Measurements from ENCODE around the gene OLIG2. TPM values are rescaled to one million over a fixed set of nuclear protein-coding genes. Genes with fewer than 3 reads are reported as not detected.

The OLIG2 gene
- total and polyA plus RNA-seq, 2 of the 4 experiments (the other 2 are of a cell fraction) = not detected

DNA sequence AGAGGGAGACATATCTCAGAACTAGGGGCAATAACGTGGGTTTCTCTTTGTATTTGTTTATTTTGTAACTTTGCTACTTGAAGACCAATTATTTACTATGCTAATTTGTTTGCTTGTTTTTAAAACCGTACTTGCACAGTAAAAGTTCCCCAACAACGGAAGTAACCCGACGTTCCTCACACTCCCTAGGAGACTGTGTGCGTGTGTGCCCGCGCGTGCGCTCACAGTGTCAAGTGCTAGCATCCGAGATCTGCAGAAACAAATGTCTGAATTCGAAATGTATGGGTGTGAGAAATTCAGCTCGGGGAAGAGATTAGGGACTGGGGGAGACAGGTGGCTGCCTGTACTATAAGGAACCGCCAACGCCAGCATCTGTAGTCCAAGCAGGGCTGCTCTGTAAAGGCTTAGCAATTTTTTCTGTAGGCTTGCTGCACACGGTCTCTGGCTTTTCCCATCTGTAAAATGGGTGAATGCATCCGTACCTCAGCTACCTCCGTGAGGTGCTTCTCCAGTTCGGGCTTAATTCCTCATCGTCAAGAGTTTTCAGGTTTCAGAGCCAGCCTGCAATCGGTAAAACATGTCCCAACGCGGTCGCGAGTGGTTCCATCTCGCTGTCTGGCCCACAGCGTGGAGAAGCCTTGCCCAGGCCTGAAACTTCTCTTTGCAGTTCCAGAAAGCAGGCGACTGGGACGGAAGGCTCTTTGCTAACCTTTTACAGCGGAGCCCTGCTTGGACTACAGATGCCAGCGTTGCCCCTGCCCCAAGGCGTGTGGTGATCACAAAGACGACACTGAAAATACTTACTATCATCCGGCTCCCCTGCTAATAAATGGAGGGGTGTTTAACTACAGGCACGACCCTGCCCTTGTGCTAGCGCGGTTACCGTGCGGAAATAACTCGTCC, 1.3 kb upstream of the OLIG2 start:
- no peaks in the 10 kb centered on the region for H3K79me1 ChIP-seq (ENCODE audit: low read depth in 1 of 2, low read length in 2 of 2)
- no peak overlapping the region for H3K56ac ChIP-seq (ENCODE audit: extremely low read depth, insufficient read depth, low read length)
- dilution Hi-C loops (cut with HindIII; ENCODE audit: low sequenced_read_pairs, unreplicated experiment) = no loop called here
- H3K9ac ChIP-seq (ENCODE audit: low read depth, low read length) = no peak overlapping the region
- no peak overlapping the region for H3K27ac ChIP-seq (ENCODE audit: insufficient read depth, low read length)
- H4K20me1 ChIP-seq (ENCODE audit: insufficient read depth, low read length) = peaks cover 3% of the 10 kb centered on the region; the same call in 1 of the 2 replicates
- H2BK120ac ChIP-seq (ENCODE audit: low read depth, low read length) = no peak overlapping the region
- CTCF ChIA-PET = no interaction called here
- no peak overlapping the region for H3K4me2 ChIP-seq (ENCODE audit: low read depth, low read length)
- peaks cover 99% of the 10 kb centered on the region for H3K27me3 ChIP-seq (ENCODE audit: control insufficient read depth, insufficient read depth, low read length)
- H2AK9ac ChIP-seq (replicated peaks; ENCODE audit: low read depth, low read length, poor library complexity) = no peak overlapping the region
- H4K8ac ChIP-seq (ENCODE audit: low read depth in 2 of 2, low read length in 2 of 2) = no peak overlapping the region
- H3K4me3 ChIP-seq (ENCODE audit: insufficient read depth, low read depth, low read length) = no peak overlapping the region
- no peak for TF ChIP-seq BHLHE40 (IDR thresholded peaks at IDR 0.05; ENCODE audit: low read depth, low read length)
- TF ChIP-seq MAFK (IDR thresholded peaks at IDR 0.05; ENCODE audit: low read depth, low read length) = no peak
- TF ChIP-seq, protein P1, sequence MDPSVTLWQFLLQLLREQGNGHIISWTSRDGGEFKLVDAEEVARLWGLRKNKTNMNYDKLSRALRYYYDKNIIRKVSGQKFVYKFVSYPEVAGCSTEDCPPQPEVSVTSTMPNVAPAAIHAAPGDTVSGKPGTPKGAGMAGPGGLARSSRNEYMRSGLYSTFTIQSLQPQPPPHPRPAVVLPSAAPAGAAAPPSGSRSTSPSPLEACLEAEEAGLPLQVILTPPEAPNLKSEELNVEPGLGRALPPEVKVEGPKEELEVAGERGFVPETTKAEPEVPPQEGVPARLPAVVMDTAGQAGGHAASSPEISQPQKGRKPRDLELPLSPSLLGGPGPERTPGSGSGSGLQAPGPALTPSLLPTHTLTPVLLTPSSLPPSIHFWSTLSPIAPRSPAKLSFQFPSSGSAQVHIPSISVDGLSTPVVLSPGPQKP (IDR thresholded peaks at IDR 0.05; ENCODE audit: borderline replicate concordance, low read depth, low read length) = no peak
- TF ChIP-seq MAZ (IDR thresholded peaks at IDR 0.05; ENCODE audit: borderline replicate concordance, low read depth, low read length) = no peak
- no peak for TF ChIP-seq SMC3 (IDR thresholded peaks at IDR 0.05; ENCODE audit: low read depth, low read length)
- TF ChIP-seq RAD21 (IDR thresholded peaks at IDR 0.05; ENCODE audit: low read length) = no peak
- no peak for TF ChIP-seq FOS (IDR thresholded peaks at IDR 0.05; ENCODE audit: low read depth, low read length)
- no peak for TF ChIP-seq RCOR1 (IDR thresholded peaks at IDR 0.05; ENCODE audit: insufficient replicate concordance, low read length)
- TF ChIP-seq CHD1 (IDR thresholded peaks at IDR 0.05; ENCODE audit: low read depth, low read length) = no peak
- H2AK5ac ChIP-seq (ENCODE audit: low read depth, low read length) = no peak overlapping the region
- no peak overlapping the region for H2AFZ ChIP-seq (replicated peaks; ENCODE audit: low read length, poor library complexity)
- no peak overlapping the region for H3K18ac ChIP-seq (ENCODE audit: low read depth, low read length)
- H2BK15ac ChIP-seq (ENCODE audit: low read depth, low read length) = no peak overlapping the region
- H3K9me3 ChIP-seq (ENCODE audit: control insufficient read depth, insufficient read depth, low read length) = peaks cover 10% of the 10 kb centered on the region
- H3K9me1 ChIP-seq (ENCODE audit: insufficient read depth, low read length) = no peaks in the 10 kb centered on the region
- intact Hi-C loops (cut with micrococcal nuclease) = no loop called here
- H3K4me1 ChIP-seq (ENCODE audit: control insufficient read depth, insufficient read depth, low read length) = no peaks in the 10 kb centered on the region
- H2BK20ac ChIP-seq (ENCODE audit: low read depth, low read length) = no peak overlapping the region
- H3K23ac ChIP-seq (ENCODE audit: low read depth, low read length) = no peak overlapping the region; the same call in 1 of the 2 replicates
- DNase-seq = no peak
- no peak overlapping the region for H3K4ac ChIP-seq (ENCODE audit: low read depth, low read length)
- no peak overlapping the region for H4K91ac ChIP-seq (ENCODE audit: insufficient read depth, low read depth, low read length)
- no peak overlapping the region for H2BK5ac ChIP-seq (ENCODE audit: low read depth, low read length, poor library complexity, severe bottlenecking)
- WGBS, 2 experiments (ENCODE audit: extremely low coverage in 2 of 2, insufficient read length in 1 of 2) = 4% methylated on average over 14 of the region's 40 CpGs; no CpG with 5 or more reads in 1 of the 2 experiments
- no peak for ATAC-seq (ENCODE audit: low read depth)
- POLR2A ChIA-PET (ENCODE audit: unreplicated experiment) = no interaction called here
- H4K5ac ChIP-seq (ENCODE audit: low read depth, low read length) = no peak overlapping the region
- no peak overlapping the region for H3K14ac ChIP-seq (replicated peaks; ENCODE audit: low read depth, low read length)
- BruUV-seq (replicated peaks) = no TSS peak
- no peaks in the 10 kb centered on the region for H3K36me3 ChIP-seq (ENCODE audit: control insufficient read depth, insufficient read depth, low read length)
- in situ Hi-C loops (cut with MboI; ENCODE audit: low sequenced_read_pairs) = no loop called here
